ENCODE results near the gene EMILIN3. TPM values are rescaled to one million over a fixed set of nuclear protein-coding genes. Genes with fewer than 3 reads are reported as not detected.

Gene EMILIN3
- total RNA-seq, 2 experiments from 2014 or later, result not detected

- Histone ChIP-seq H3K4me1 (ENCODE audit: insufficient read depth, low read length, poor library complexity, severe bottlenecking) (no peaks in the 10 kb centered on the region), H2AFZ (ENCODE audit: low read length) (no peak overlapping the region), H3K27ac (ENCODE audit: low read depth, low read length, poor library complexity, severe bottlenecking) (no peak overlapping the region), H3K9me3 (ENCODE audit: low read length) (no peaks in the 10 kb centered on the region), H3K36me3 (ENCODE audit: insufficient read depth, low read length) (no peaks in the 10 kb centered on the region), H4K20me1 (ENCODE audit: insufficient read depth, low read length) (no peaks in the 10 kb centered on the region), H3K4me2 (ENCODE audit: low read length) (no peak overlapping the region), H3K9me2 (ENCODE audit: insufficient read depth, low read length) (no peaks in the 10 kb centered on the region), H3K79me2 (ENCODE audit: insufficient read depth, low read depth, low read length) (no peaks in the 10 kb centered on the region), H3K4me3 (ENCODE audit: low read depth, low read length, poor library complexity, severe bottlenecking) (no peak overlapping the region)
- ChIA-PET CTCF (ENCODE audit: unreplicated experiment) (no interaction called here), POLR2A (no interaction called here)
- no peak for TF ChIP-seq EZH2phosphoT487 (IDR thresholded peaks at IDR 0.05; ENCODE audit: borderline replicate concordance, low read depth, low read length)
- TF ChIP-seq, protein P1, sequence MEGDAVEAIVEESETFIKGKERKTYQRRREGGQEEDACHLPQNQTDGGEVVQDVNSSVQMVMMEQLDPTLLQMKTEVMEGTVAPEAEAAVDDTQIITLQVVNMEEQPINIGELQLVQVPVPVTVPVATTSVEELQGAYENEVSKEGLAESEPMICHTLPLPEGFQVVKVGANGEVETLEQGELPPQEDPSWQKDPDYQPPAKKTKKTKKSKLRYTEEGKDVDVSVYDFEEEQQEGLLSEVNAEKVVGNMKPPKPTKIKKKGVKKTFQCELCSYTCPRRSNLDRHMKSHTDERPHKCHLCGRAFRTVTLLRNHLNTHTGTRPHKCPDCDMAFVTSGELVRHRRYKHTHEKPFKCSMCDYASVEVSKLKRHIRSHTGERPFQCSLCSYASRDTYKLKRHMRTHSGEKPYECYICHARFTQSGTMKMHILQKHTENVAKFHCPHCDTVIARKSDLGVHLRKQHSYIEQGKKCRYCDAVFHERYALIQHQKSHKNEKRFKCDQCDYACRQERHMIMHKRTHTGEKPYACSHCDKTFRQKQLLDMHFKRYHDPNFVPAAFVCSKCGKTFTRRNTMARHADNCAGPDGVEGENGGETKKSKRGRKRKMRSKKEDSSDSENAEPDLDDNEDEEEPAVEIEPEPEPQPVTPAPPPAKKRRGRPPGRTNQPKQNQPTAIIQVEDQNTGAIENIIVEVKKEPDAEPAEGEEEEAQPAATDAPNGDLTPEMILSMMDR (conservative IDR thresholded peaks at IDR 0.05; ENCODE audit: low read length), result no peak
- no peak for DNase-seq (ENCODE audit: low spot score)
- intact Hi-C loops (cut with micrococcal nuclease; ENCODE audit: unreplicated experiment), result no loop called here
- no TSS peak for BruUV-seq (replicated peaks)
Observed at GRCh38 chr20:41331731-41332130, 34.9 kb downstream of the EMILIN3 start.

GRCh38 chr20:41330941-41331340 is 35.7 kb downstream of the EMILIN3 start:
- ChIA-PET CTCF (ENCODE audit: unreplicated experiment) (no interaction called here), POLR2A (interaction anchor here (0.6 kb wide), 1 partner anchor 558 kb away, joined by 3 read pairs; no protein-coding TSS in a partner anchor)
- H3K79me2 ChIP-seq (ENCODE audit: insufficient read depth, low read depth, low read length), result no peaks in the 10 kb centered on the region
- no peaks in the 10 kb centered on the region for H3K9me3 ChIP-seq (ENCODE audit: low read length)
- H2AFZ ChIP-seq (ENCODE audit: low read length), result no peak overlapping the region
- no peak overlapping the region for H3K4me3 ChIP-seq (ENCODE audit: low read depth, low read length, poor library complexity, severe bottlenecking)
- no peaks in the 10 kb centered on the region for H3K36me3 ChIP-seq (ENCODE audit: insufficient read depth, low read length)
- no peak for TF ChIP-seq EZH2phosphoT487 (IDR thresholded peaks at IDR 0.05; ENCODE audit: borderline replicate concordance, low read depth, low read length)
- TF ChIP-seq, protein P1 (conservative IDR thresholded peaks at IDR 0.05; ENCODE audit: low read length), result no peak
- H3K27ac ChIP-seq (ENCODE audit: low read depth, low read length, poor library complexity, severe bottlenecking), result no peak overlapping the region
- intact Hi-C loops (cut with micrococcal nuclease; ENCODE audit: unreplicated experiment), result no loop called here
- DNase-seq (ENCODE audit: low spot score), result no peak
- H4K20me1 ChIP-seq (ENCODE audit: insufficient read depth, low read length), result no peaks in the 10 kb centered on the region
- no TSS peak for BruUV-seq (replicated peaks)
- no peaks in the 10 kb centered on the region for H3K4me1 ChIP-seq (ENCODE audit: insufficient read depth, low read length, poor library complexity, severe bottlenecking)
- H3K4me2 ChIP-seq (ENCODE audit: low read length), result no peak overlapping the region
- H3K9me2 ChIP-seq (ENCODE audit: insufficient read depth, low read length), result no peaks in the 10 kb centered on the region

- ChIA-PET CTCF (ENCODE audit: unreplicated experiment) (no interaction called here), POLR2A (no interaction called here)
- no peaks in the 10 kb centered on the region for H3K9me3 ChIP-seq (ENCODE audit: low read length)
- no peaks in the 10 kb centered on the region for H3K79me2 ChIP-seq (ENCODE audit: insufficient read depth, low read depth, low read length)
- H3K9me2 ChIP-seq (ENCODE audit: insufficient read depth, low read length), result no peaks in the 10 kb centered on the region
- H4K20me1 ChIP-seq (ENCODE audit: insufficient read depth, low read length), result no peaks in the 10 kb centered on the region
- no peaks in the 10 kb centered on the region for H3K36me3 ChIP-seq (ENCODE audit: insufficient read depth, low read length)
- H3K4me1 ChIP-seq (ENCODE audit: insufficient read depth, low read length, poor library complexity, severe bottlenecking), result no peaks in the 10 kb centered on the region
- H3K4me2 ChIP-seq (ENCODE audit: low read length), result no peak overlapping the region
- no peak overlapping the region for H3K27ac ChIP-seq (ENCODE audit: low read depth, low read length, poor library complexity, severe bottlenecking)
- no TSS peak for BruUV-seq (replicated peaks)
- TF ChIP-seq, protein P1 (conservative IDR thresholded peaks at IDR 0.05; ENCODE audit: low read length), result no peak
- no peak for TF ChIP-seq EZH2phosphoT487 (IDR thresholded peaks at IDR 0.05; ENCODE audit: borderline replicate concordance, low read depth, low read length)
- intact Hi-C loops (cut with micrococcal nuclease; ENCODE audit: unreplicated experiment), result no loop called here
- DNase-seq (ENCODE audit: low spot score), result no peak
- H3K4me3 ChIP-seq (ENCODE audit: low read depth, low read length, poor library complexity, severe bottlenecking), result no peak overlapping the region
- H2AFZ ChIP-seq (ENCODE audit: low read length), result no peak overlapping the region
Observed at GRCh38 chr20:41330343-41330720, 36.3 kb downstream of the EMILIN3 start.
